Neural cell (in vitro differentiated cells): ENCODE data around the gene ADK. TPM values are rescaled to one million over a fixed set of nuclear protein-coding genes. Genes with fewer than 3 reads are reported as not detected.

ENCODE experiments used
- H2AFZ ChIP-seq: fragments of 200-600, 300-800 bp; sonication (generic), shearing (Covaris generic); 2 replicates; pipeline ENCODE4 v1.6.0; 2014; ENCODE audit warnings: low read depth, mild to moderate bottlenecking, antibody characterized with exemption, low read length, moderate library complexity
- H3F3A ChIP-seq: fragments of 200-600 bp; shearing (Covaris generic); 2 replicates; pipeline ENCODE4 v1.6.1; 2016; ENCODE audit warnings: mild to moderate bottlenecking, moderate library complexity, mixed read lengths, antibody characterized with exemption, low read length; ENCODE audit not compliant: insufficient read depth, poor library complexity, severe bottlenecking
- H3K27ac ChIP-seq: fragments of 200-600, 300-800 bp; sonication (generic), shearing (Covaris generic); 2 replicates; pipeline ENCODE4 v1.5.1; 2014; ENCODE audit warnings: mild to moderate bottlenecking, low read length, moderate library complexity
- H3K27me3 ChIP-seq: fragments of 300-800, 200-600 bp; sonication (generic), shearing (Covaris generic); 2 replicates; pipeline ENCODE4 v1.6.0; 2014; ENCODE audit warnings: mild to moderate bottlenecking, low read depth, low read length, moderate library complexity; ENCODE audit not compliant: insufficient read depth
- H3K36me3 ChIP-seq: fragments of 300-800, 200-600 bp; sonication (generic), shearing (Covaris generic); 2 replicates; pipeline ENCODE4 v1.5.1; 2014; ENCODE audit warnings: mild to moderate bottlenecking, antibody characterized with exemption, low read length, moderate library complexity; ENCODE audit not compliant: insufficient read depth
- H3K4me2 ChIP-seq: fragments of 300-800, 200-600 bp; sonication (generic), shearing (Covaris generic); 2 replicates; pipeline ENCODE4 v1.6.0; 2014; ENCODE audit warnings: mild to moderate bottlenecking, low read length
- H3K4me3 ChIP-seq: fragments of 300-800, 200-600 bp; sonication (generic), shearing (Covaris generic); 2 replicates; pipeline ENCODE4 v1.5.1; 2014; ENCODE audit warnings: mild to moderate bottlenecking, low read length, moderate library complexity
- H3K79me2 ChIP-seq: fragments of 200-600 bp; shearing (Covaris generic); replicated peaks from 2 replicates; pipeline ENCODE4 v1.6.0; 2014; ENCODE audit warnings: mild to moderate bottlenecking, low read length, moderate library complexity; ENCODE audit not compliant: insufficient read depth
- H3K9ac ChIP-seq: fragments of 300-800, 200-600 bp; sonication (generic), shearing (Covaris generic); 2 replicates; pipeline ENCODE4 v1.6.1; 2016; ENCODE audit warnings: mild to moderate bottlenecking, low read length, mixed read lengths
- H3K9me2 ChIP-seq: fragments of 200-600 bp; shearing (Covaris generic); 2 replicates; pipeline ENCODE4 v1.6.1; 2016; ENCODE audit warnings: mild to moderate bottlenecking, low read length, mixed read lengths; ENCODE audit not compliant: insufficient read depth
- H3K9me3 ChIP-seq: fragments of 200-600, 300-800 bp; sonication (generic), shearing (Covaris generic); 2 replicates; pipeline ENCODE4 v1.6.1; 2016; ENCODE audit warnings: mild to moderate bottlenecking, mixed run types, low read length, moderate library complexity, mixed read lengths
- H4K20me1 ChIP-seq: fragments of 200-600 bp; shearing (Covaris generic); 2 replicates; pipeline ENCODE4 v1.6.1; 2016; ENCODE audit warnings: mild to moderate bottlenecking, mixed run types; ENCODE audit not compliant: insufficient read depth
- CTCF ChIP-seq: fragments of 450-650 bp; IDR thresholded peaks from 2 replicates; pipeline ENCODE4 v1.5.1; 2014; ENCODE audit warnings: antibody characterized with exemption, mild to moderate bottlenecking, moderate library complexity; ENCODE audit not compliant: poor library complexity, severe bottlenecking
- EP300 ChIP-seq: fragments of 450-650 bp; conservative IDR thresholded peaks from 2 replicates; pipeline ENCODE4 v1.6.1; 2014; ENCODE audit warnings: antibody characterized with exemption, mild to moderate bottlenecking, moderate library complexity; ENCODE audit not compliant: poor library complexity, severe bottlenecking
- EZH2 ChIP-seq: fragments of 200-600, 300-800 bp; shearing (Covaris generic), sonication (generic); IDR thresholded peaks from 2 replicates; pipeline ENCODE4 v1.6.1; 2014; ENCODE audit warnings: antibody characterized with exemption, low read length, borderline replicate concordance, mild to moderate bottlenecking; ENCODE audit not compliant: insufficient read depth, poor library complexity, severe bottlenecking
- MXI1 ChIP-seq: fragments of 450-650 bp; conservative IDR thresholded peaks from 2 replicates; pipeline ENCODE4 v1.6.1; 2014; ENCODE audit warnings: antibody characterized with exemption, mild to moderate bottlenecking; ENCODE audit not compliant: poor library complexity, severe bottlenecking
- POLR2AphosphoS5 ChIP-seq: IDR thresholded peaks from 2 replicates; pipeline ENCODE4 v1.6.1; 2012
- RAD21 ChIP-seq: fragments of 450-650 bp; conservative IDR thresholded peaks from 2 replicates; pipeline ENCODE4 v1.6.1; 2014; ENCODE audit warnings: antibody characterized with exemption, mild to moderate bottlenecking, moderate library complexity
- REST ChIP-seq: IDR thresholded peaks from 2 replicates; pipeline ENCODE4 v1.6.1; 2012; ENCODE audit warnings: borderline replicate concordance
- SMC3 ChIP-seq: fragments of 450-650 bp; conservative IDR thresholded peaks from 2 replicates; pipeline ENCODE4 v1.6.1; 2014; ENCODE audit warnings: antibody characterized with exemption, mild to moderate bottlenecking, moderate library complexity; ENCODE audit not compliant: poor library complexity
- TAF1 ChIP-seq: IDR thresholded peaks from 2 replicates; pipeline ENCODE4 v1.6.1; 2012; ENCODE audit warnings: low read depth
- polyA plus RNA-seq: library from polyadenylated mRNA; depleted of rRNA; stranded (reverse); fragments of >200 nt; gene quantifications from 2 replicates; pipeline ENCODE4 v1.2.3, GENCODE V29; 2014

ADK gene
- polyA plus RNA-seq, 1 donor from 2014 or later, result 19.5 TPM

- Histone ChIP-seq H3K79me2 (no peaks in the 10 kb centered on the region), H4K20me1 (no peaks in the 10 kb centered on the region), H3K9me3 (no peaks in the 10 kb centered on the region), H3K9ac (no peak overlapping the region), H3F3A (no peaks in the 10 kb centered on the region), H3K36me3 (no peaks in the 10 kb centered on the region), H3K27me3 (no peaks in the 10 kb centered on the region), H2AFZ (no peak overlapping the region), H3K4me2 (no peak overlapping the region), H3K4me3 (no peak overlapping the region), H3K9me2 (no peaks in the 10 kb centered on the region), H3K27ac (no peak overlapping the region)
- TF ChIP-seq EP300 (no peak), CTCF (no peak), RAD21 (no peak), POLR2AphosphoS5 (no peak), SMC3 (no peak), REST (no peak), EZH2 (no peak), MXI1 (no peak), TAF1 (no peak)
Measured at GRCh38 chr10:74599672-74600071, 448.7 kb downstream of the ADK start.

GRCh38 chr10:74600170-74600569 lies 449.1 kb downstream of the ADK start:
- H3K79me2 ChIP-seq, result no peaks in the 10 kb centered on the region
- H4K20me1 ChIP-seq, result no peaks in the 10 kb centered on the region
- no peak overlapping the region for H3K4me3 ChIP-seq
- H3F3A ChIP-seq, result no peaks in the 10 kb centered on the region
- no peak overlapping the region for H2AFZ ChIP-seq
- no peak for TF ChIP-seq CTCF
- no peak for TF ChIP-seq RAD21
- TF ChIP-seq EZH2, result no peak
- no peak for TF ChIP-seq SMC3
- TF ChIP-seq MXI1, result no peak
- TF ChIP-seq EP300, result no peak
- no peak for TF ChIP-seq POLR2AphosphoS5
- no peak for TF ChIP-seq TAF1
- no peak for TF ChIP-seq REST
- no peak overlapping the region for H3K9ac ChIP-seq
- no peaks in the 10 kb centered on the region for H3K27me3 ChIP-seq
- H3K9me2 ChIP-seq, result no peaks in the 10 kb centered on the region
- no peaks in the 10 kb centered on the region for H3K9me3 ChIP-seq
- H3K27ac ChIP-seq, result no peak overlapping the region
- no peak overlapping the region for H3K4me2 ChIP-seq
- H3K36me3 ChIP-seq, result no peaks in the 10 kb centered on the region
